K562 treated with DMSO at 1 percent for 12 hours (cell line): ENCODE measurements around the gene COX15. TPM values are rescaled to one million over a fixed set of nuclear protein-coding genes. Genes with fewer than 3 reads are reported as not detected.

Experiments
- total RNA-seq: library from RNA; unstranded; fragments of 300-600 nt; gene quantifications from 2 replicates; pipeline ENCODE4 v1.2.3, GENCODE V29; 2022; ENCODE audit not compliant: insufficient read depth

Gene COX15
- 10.6 and 19.2 TPM in 2 replicates for total RNA-seq

DNA sequence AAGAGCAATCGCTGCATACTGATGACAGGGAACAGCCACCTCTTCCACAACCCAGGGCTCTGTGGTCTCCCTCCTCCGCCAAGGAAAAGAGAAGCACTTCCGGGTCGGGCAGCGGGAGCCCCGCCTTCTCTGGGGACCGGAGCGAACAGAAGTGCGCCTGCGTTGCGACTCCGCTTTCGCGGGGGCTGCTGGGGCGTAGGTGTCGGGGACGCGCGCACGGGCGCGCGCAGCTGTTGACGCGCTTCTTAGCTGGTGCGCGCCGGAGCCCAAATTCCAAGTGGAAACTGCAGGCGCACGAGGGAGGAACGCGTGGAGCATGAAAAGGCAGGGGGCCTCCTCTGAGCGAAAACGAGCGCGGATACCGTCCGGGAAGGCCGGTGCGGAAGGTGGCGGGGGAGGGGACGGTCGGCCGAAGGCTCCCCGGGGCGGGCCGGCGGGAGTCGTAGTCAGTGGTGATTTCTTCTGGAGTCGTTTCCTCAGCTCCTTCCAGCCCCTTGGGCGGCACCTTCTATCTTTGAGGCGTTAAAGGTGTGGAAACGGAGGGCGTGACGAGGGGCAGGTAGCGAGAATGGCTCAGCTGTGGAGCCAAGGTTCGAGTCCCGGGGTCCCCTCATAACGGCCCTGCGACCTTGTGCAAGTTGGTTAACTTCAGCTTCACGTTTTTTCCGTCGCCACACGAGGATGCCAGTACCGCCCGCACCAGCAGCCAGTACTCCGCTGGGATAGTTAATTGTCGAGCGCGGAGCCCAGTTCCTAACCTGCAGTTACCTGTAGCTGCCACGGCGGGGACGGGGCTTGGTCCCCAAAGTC, at the start of gene COX15, which contains the start of gene CUTC:
Gene COX15, minus strand, starts transcription at position 95 of the 810 bp plus-strand sequence. Its CDS starts 78 bp downstream, at position 17.
Gene CUTC, plus strand, starts transcription at position 202 of the 810 bp plus-strand sequence. Its CDS starts 115 bp downstream, at position 317.

Other genes with a start within 250 kb of the COX15 start
- gene NKX2-3, start 199.2 kb downstream of the COX15 start, total RNA-seq = not detected in 2 replicates
- 8.1 and 12.9 TPM in 2 replicates for gene SLC25A28, start 111.7 kb downstream of the COX15 start, total RNA-seq
- gene ENTPD7, start 72.6 kb downstream of the COX15 start, total RNA-seq = 2.4 and 8.3 TPM in 2 replicates
- 17.6 and 19.3 TPM in 2 replicates for gene CUTC, start 107 bp upstream of the COX15 start, total RNA-seq
- 0.10 TPM in 1 of 2 replicates, not detected in the other for gene ABCC2, start 50.5 kb upstream of the COX15 start, total RNA-seq